GM21825 (cell line): ENCODE results near the gene ICE1.
"Not testable (repeated sequence)": the region's sequence is repeated elsewhere in the genome, so short reads cannot be mapped to it uniquely, and the experiment has no call there.

Experiments used
- ATAC-seq: cut with Tn5 transposase; IDR thresholded peaks from one replicate; pipeline ENCODE4 v1.9.1; 2021; ENCODE audit warnings: mild to moderate bottlenecking, moderate library complexity; ENCODE audit not compliant: unreplicated experiment

ICE1 gene, protein sequence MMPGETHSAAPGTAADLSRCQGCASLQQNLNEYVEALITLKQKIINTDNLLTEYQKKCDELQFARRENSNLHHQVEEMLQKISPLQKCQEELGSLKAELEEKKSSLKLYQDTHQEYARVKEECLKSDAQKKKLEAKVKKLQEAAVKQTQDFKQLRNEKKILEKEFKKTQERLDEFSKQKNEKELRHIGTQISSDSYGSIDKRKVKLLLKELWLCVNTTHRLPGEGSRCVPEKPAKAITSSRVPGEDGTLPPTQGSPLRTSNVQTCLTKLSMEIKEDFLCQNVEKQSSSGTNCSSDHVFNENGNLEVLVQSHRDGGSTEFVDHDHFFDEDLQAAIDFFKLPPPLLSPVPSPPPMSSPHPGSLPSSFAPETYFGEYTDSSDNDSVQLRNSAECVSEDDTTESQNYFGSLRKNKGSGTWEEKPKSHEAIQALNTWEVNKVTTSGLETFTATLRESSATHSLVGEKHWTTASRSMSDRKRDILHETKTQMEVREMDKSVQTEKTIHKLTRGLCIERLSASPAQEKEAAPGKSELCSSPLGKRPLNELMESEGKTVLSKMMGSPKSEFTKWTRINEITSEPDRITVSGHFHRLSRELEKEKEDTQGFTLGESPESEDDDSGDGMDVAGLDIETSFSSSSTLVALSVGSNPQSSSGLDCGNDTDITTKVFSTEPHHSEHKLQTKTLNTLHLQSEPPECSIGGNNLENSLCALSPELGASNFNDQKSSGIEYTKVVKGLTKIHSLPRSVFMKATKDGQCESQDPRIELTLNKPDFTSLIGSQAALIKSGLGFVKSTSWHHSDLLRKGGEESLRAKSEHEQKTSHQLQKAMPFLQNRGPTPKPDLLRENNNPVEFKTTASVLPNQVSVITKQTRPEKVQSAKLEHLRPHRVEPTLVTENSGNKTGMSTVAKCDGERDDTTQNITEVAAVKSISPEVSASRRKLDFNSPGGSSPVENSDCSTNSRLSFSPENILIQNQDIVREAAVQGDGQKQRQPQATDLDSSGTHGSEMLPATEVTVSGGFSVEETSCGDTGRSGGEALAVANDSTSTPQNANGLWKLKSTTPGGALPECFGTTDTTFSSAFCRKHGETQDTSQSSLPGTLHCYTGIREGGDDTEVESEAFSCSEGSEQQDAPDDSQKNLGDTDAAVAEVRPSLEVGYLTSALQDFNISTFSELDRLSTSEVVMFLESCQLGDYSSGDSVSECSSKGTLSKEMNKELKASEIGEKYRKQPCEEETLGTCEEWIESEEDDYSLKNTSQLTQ (N-terminal part only)

GRCh38 chr5:5421961-5422818 lies at the start of gene ICE1:
Gene ICE1, plus strand, starts transcription at chr5:5422677. Its CDS starts 239 bp downstream, at chr5:5422916.
- ATAC-seq = peak; percentile 85

DNA sequence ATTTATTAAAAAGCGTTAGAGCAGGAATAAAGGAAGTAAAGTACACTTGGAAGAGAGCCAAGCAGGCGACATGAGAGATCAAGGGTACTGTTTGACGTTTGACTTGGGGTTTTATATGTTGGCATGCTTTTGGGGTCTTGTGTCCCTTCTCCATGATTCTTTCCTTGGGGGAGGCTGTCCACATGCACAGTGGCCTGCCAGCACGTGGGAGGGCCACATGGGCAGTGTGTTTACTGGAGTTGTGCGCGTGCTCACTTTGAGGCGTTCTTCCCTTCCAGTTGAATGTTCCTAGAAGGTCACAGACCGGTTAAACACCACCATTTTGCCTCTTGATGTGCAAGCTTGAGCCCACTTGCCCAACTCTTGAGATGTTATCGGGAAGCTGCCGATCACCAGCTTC lies 49.5 kb upstream of the ICE1 start:
- ATAC-seq = no peak

- no peak for ATAC-seq
Measured at GRCh38 chr5:5373351-5373989, 49.0 kb upstream of the ICE1 start.

DNA sequence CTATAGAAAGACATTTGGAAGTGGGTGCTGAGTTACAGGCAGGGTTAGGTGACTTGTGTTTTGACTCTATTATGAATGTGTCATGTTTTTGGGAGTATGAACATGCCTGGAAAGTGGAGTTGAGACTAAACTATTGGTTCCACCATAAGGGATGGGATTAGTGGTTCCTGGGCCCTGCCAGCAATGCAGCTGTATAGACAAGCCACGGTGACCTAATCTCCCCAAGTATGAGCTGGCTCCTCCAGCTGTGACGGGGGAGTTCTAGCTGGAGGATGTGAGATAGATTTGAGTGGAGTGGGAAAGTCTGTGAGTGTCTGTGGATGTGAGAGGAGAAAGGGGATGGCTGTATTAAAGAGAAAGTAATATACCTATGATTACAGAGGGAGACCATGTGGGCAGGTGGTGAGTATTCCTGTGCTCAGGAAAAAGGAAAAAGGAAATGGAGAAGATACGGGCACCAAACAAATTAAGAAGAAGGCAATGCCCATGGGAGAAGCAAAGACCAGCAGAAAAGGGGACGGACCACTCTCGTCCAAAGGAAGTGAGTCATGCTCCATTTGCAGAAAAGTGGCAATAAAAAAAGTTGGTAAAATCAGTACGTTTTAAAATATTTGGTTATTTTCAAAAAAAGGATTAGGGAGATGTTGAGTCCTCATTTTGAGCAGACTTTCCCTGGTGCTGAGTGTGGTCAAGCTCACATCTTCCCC lies 48.3 kb upstream of the ICE1 start:
- ATAC-seq = no peak

GRCh38 chr5:5377780-5378179 lies 44.7 kb upstream of the ICE1 start:
- no peak for ATAC-seq

DNA sequence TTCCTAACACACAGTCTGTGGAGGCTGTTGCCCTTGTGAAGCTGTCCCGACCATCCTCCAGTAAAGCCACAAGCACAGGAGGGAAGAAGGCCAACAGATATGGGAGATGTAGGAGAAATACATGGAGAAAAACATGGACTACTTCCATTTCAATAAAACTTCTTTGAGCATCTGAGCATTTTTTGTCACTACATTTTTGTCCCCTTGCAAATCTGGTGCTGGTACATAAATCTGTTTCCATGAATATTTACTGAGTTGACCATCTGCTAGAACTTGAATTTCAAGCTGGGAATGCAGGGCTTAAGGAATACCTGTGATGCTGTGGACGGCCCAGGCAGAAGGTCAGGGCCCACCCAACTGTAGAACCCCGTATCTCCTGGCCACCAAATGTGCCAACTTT lies 43.9 kb upstream of the ICE1 start:
- ATAC-seq = no peak

- no peak for ATAC-seq
Measured at GRCh38 chr5:5380298-5380697, 42.2 kb upstream of the ICE1 start.

- no peak for ATAC-seq
Measured at GRCh38 chr5:5381310-5381913, 41.1 kb upstream of the ICE1 start.

- ATAC-seq = no peak
Measured at GRCh38 chr5:5383461-5383860, 39.0 kb upstream of the ICE1 start.

DNA sequence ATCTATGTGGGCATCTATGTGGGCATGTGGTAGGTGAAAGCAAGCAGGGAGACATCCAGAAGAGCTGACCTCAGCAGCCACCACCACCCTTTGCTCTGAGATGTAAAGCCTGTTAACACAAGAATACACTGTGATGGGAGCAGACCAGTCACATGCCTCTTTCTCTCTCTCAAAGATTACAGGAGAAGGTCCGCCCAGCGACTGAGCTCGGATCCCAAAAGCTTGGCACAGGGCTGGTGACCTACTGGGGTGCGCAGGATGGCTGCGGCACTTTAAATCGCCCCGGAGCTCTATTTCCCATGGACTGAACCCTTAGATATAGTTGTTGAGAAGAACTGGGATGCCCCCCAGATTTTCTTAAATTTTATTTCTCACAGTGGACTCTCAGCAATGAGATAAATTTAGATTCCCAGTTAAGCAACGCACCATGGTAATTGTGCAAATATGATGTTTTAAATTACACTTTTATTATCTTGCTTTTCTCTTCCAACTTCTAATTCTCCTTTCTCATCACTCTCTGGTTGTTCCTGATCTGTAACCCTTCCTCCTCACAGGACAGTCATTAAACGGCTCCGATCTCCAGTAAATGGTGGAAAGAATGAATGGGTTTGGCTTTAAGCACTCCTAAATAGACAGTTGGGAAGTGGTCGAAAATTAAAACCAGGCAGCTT lies 37.7 kb upstream of the ICE1 start:
- ATAC-seq = no peak

GRCh38 chr5:5385331-5385662 lies 37.2 kb upstream of the ICE1 start:
- no peak for ATAC-seq

- no peak for ATAC-seq
Measured at GRCh38 chr5:5386329-5386728, 36.1 kb upstream of the ICE1 start.

DNA sequence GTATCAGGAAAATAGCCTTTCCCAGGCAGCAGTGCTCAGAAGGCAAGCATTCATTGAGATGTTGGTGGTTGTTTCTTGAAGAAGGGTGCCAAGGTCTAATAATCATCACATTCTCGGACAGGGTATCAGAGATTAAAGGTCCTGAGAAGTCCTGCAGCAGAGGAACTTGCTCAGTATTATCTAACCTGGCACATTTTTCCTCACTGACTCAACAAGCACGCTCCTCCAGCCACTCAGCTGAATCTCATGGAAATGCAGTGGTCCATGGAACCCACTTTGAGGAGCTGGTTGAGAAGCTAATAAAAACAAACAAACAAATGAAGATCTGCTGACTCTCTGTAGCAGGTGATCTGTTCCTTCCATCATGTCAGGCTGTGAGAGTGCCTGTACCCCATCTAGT lies 35.3 kb upstream of the ICE1 start:
- ATAC-seq = no peak

DNA sequence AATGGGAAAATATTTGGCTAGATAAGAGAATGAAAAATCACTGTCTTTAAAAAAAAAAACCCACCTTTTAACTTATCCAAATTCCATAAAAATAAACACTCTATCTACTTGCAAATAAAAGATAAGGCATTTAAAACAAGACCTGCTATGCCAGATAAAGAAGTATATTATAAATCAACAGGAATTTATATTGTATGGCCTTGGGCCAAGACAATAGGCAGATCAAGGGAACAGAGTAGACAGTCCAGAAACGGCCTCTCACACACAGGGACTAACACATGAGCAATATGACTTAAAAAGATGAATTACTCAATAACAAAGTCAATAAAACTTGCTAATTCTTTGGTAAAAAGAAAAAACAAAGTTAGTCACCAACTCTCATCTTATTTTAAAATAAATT lies 34.7 kb upstream of the ICE1 start:
- no peak for ATAC-seq

- not testable (repeated sequence) for ATAC-seq
Measured at GRCh38 chr5:5390121-5390869, 32.2 kb upstream of the ICE1 start.

GRCh38 chr5:5392504-5392903 lies 30.0 kb upstream of the ICE1 start:
- not testable (repeated sequence) for ATAC-seq

DNA sequence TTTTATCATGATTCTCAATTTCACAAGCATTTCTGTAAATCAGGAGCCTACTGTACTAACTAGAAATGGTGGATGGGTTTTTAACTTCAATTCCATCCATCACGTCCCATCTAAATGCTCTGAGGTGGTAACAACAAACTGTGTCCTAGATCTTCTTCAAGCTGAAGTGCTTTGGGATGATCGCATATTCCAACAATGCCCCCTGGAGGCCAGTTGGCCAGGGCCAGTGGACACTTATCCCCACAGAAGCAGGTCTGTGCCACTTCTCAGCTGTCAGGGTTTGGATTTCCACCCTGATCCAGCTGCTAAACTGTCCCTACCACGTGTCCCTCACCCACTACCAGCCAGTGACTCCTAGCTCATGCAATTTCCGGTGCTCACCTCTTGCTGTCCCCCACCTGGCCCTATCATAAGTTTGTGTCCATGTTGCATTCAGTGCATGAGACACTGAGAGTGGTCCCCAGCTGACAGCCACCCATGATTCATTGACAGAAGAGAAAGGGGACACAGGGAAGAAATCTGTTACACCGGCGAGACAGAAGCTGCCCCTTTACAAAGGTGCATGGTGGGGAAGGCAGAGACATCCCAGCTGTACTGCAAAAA lies 28.0 kb upstream of the ICE1 start:
- not testable (repeated sequence) for ATAC-seq
